ENCODE results near the gene VPS37C. TPM values are rescaled to one million over a fixed set of nuclear protein-coding genes. Genes with fewer than 3 reads are reported as not detected.

The VPS37C gene
- total RNA-seq, 3 donors from 2014 or later, result 9.3 to 20.3 (median 17.1) TPM

- intact Hi-C loops (cut with DNase I; ENCODE audit: low total_unique reads), result no loop called here
- TF ChIP-seq POLR2A (IDR thresholded peaks at IDR 0.05), result no peak
- TF ChIP-seq, protein P1, sequence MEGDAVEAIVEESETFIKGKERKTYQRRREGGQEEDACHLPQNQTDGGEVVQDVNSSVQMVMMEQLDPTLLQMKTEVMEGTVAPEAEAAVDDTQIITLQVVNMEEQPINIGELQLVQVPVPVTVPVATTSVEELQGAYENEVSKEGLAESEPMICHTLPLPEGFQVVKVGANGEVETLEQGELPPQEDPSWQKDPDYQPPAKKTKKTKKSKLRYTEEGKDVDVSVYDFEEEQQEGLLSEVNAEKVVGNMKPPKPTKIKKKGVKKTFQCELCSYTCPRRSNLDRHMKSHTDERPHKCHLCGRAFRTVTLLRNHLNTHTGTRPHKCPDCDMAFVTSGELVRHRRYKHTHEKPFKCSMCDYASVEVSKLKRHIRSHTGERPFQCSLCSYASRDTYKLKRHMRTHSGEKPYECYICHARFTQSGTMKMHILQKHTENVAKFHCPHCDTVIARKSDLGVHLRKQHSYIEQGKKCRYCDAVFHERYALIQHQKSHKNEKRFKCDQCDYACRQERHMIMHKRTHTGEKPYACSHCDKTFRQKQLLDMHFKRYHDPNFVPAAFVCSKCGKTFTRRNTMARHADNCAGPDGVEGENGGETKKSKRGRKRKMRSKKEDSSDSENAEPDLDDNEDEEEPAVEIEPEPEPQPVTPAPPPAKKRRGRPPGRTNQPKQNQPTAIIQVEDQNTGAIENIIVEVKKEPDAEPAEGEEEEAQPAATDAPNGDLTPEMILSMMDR (IDR thresholded peaks at IDR 0.05), result no peak
- peaks cover 0 to 9% of the 10 kb centered on the region in 2 donors for H3K9me3 ChIP-seq
- H3K36me3 ChIP-seq, result no peaks in the 10 kb centered on the region
- no peaks in the 10 kb centered on the region for H3K4me1 ChIP-seq
- DNase-seq (ENCODE audit: low spot score in 2 of 2), result no peak
- H3K4me3 ChIP-seq, result no peak overlapping the region
- no peak overlapping the region for H3K27ac ChIP-seq
- no peaks in the 10 kb centered on the region for H3K27me3 ChIP-seq
These were observed 37.8 kb upstream of the VPS37C start for GRCh38 chr11:61198948-61199523.

DNA sequence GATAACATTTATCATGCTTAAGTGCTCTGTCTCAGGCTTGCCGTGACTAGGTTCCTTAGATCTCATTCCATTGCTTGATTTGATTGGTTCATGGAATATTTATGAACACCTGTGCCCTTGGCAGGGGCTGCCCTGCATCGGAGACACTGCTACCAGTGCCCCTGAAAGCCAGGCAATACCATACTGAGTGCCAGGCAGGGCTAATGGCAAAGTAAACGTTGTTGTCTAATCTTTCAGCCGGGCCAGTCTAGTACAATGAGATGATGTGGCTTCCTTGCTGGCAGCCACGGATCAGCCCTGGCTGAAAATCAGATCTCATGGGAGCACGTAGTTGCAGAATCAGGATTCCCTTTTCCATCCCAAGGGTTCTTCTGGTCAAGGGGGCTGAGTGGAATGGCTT is 37.1 kb upstream of the VPS37C start:
- TF ChIP-seq POLR2A (IDR thresholded peaks at IDR 0.05) (no peak), POLR2AphosphoS5 (IDR thresholded peaks at IDR 0.05) (no peak)
- TF ChIP-seq, protein P1 (IDR thresholded peaks at IDR 0.05), result no peak
- Histone ChIP-seq H3K27ac (no peak overlapping the region), H3K9me3 (peaks cover 0 to 9% of the 10 kb centered on the region in 2 donors), H3K4me3 (no peak overlapping the region), H3K36me3 (no peaks in the 10 kb centered on the region), H3K4me1 (no peaks in the 10 kb centered on the region), H3K27me3 (no peaks in the 10 kb centered on the region)
- intact Hi-C loops (cut with DNase I; ENCODE audit: low total_unique reads), result no loop called here
- DNase-seq (ENCODE audit: low spot score in 2 of 2), result no peak

- intact Hi-C loops (cut with DNase I; ENCODE audit: low total_unique reads), result no loop called here
- Histone ChIP-seq H3K27me3 (no peaks in the 10 kb centered on the region), H3K27ac (no peak overlapping the region), H3K36me3 (no peaks in the 10 kb centered on the region), H3K4me3 (no peak overlapping the region), H3K9me3 (peaks cover 0 to 9% of the 10 kb centered on the region in 2 donors), H3K4me1 (no peaks in the 10 kb centered on the region)
- TF ChIP-seq POLR2A (IDR thresholded peaks at IDR 0.05), result no peak
- no peak for DNase-seq (ENCODE audit: low spot score in 2 of 2)
These were observed 34.5 kb upstream of the VPS37C start for GRCh38 chr11:61195719-61196118.

DNA sequence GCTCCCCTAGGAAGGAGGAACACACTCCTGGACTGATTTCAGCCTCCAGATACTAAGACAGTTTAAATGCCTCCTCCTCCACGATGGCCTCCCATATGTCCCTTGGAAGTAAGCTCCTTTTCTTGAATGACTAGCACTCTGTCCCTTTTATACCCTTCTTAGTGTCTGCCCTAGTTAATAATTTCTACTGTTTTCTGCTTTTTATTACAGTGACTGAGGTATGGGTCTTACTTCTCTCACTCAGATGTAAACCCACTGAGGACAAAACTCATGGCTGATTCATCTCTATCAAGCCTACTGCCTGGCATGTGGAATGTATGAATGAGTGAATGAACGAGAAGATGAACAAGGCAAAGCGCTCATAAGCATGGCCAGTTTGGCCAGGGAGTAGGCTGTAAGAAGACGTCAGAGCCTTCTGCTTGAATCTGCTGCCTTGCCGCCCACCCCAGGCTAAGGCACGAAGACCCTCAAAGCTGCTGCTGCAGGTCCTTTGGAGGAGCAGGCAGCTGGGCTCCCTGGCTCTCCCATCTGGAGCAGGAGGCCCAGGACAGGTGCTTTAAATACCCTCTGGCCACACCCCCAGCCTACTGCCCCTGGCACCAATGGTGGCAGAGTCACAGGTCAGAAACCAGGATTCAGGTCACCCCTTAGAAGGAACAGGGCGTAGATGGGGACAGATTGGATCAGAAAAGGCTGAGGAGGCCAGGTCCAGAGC is 33.9 kb upstream of the VPS37C start:
- DNase-seq (ENCODE audit: low spot score in 2 of 2), result no peak
- no peak overlapping the region for H3K27ac ChIP-seq
- H3K4me3 ChIP-seq, result no peak overlapping the region
- no peaks in the 10 kb centered on the region for H3K27me3 ChIP-seq
- peaks cover 0 to 9% of the 10 kb centered on the region in 2 donors for H3K9me3 ChIP-seq
- intact Hi-C loops (cut with DNase I; ENCODE audit: low total_unique reads), result no loop called here
- no peaks in the 10 kb centered on the region for H3K36me3 ChIP-seq
- TF ChIP-seq, protein P1 (IDR thresholded peaks at IDR 0.05), result no peak
- no peak for TF ChIP-seq POLR2AphosphoS5 (IDR thresholded peaks at IDR 0.05)
- no peak for TF ChIP-seq POLR2A (IDR thresholded peaks at IDR 0.05)
- no peaks in the 10 kb centered on the region for H3K4me1 ChIP-seq

DNA sequence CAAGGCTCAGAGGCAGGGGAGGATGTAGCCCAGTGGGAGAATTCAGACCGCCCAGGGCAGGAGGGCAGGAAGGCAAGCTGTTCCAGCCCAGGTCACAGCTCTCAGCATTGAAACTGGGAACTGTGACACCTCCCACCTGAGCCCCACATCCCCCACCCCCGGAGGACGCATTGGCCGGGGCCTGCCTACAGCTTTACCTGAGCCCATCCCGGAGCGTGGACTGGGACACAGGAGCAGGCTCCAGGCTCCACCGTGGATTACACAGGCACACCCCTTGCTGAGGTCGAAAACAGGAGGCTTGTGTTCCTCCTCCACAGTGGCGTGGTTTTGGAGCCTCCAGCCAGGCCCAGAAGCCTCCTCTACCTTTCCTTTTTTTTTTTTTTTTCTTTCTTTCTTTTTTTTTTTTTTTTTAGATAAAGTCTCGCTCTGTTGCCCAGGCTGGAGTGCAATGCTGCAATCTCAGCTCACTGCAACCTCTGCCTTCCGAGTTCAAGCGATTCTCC is 33.0 kb upstream of the VPS37C start:
- H3K4me3 ChIP-seq, result no peak overlapping the region
- H3K27ac ChIP-seq, result no peak overlapping the region
- intact Hi-C loops (cut with DNase I; ENCODE audit: low total_unique reads), result no loop called here
- no peaks in the 10 kb centered on the region for H3K4me1 ChIP-seq
- TF ChIP-seq POLR2A (IDR thresholded peaks at IDR 0.05) (no peak), POLR2AphosphoS5 (IDR thresholded peaks at IDR 0.05) (no peak)
- TF ChIP-seq, protein P1 (IDR thresholded peaks at IDR 0.05), result no peak
- peaks cover 0 to 9% of the 10 kb centered on the region in 2 donors for H3K9me3 ChIP-seq
- H3K36me3 ChIP-seq, result no peaks in the 10 kb centered on the region
- no peaks in the 10 kb centered on the region for H3K27me3 ChIP-seq
- DNase-seq (ENCODE audit: low spot score in 2 of 2), result no peak

All from breast epithelium (tissue), 4 donors.